ENCODE results near the gene KRTAP10-10. TPM values are rescaled to one million over a fixed set of nuclear protein-coding genes. Genes with fewer than 3 reads are reported as not detected.

The KRTAP10-10 gene
- total and polyA plus RNA-seq, 2 experiments from 2014 or later = not detected

- TF ChIP-seq, protein P1, sequence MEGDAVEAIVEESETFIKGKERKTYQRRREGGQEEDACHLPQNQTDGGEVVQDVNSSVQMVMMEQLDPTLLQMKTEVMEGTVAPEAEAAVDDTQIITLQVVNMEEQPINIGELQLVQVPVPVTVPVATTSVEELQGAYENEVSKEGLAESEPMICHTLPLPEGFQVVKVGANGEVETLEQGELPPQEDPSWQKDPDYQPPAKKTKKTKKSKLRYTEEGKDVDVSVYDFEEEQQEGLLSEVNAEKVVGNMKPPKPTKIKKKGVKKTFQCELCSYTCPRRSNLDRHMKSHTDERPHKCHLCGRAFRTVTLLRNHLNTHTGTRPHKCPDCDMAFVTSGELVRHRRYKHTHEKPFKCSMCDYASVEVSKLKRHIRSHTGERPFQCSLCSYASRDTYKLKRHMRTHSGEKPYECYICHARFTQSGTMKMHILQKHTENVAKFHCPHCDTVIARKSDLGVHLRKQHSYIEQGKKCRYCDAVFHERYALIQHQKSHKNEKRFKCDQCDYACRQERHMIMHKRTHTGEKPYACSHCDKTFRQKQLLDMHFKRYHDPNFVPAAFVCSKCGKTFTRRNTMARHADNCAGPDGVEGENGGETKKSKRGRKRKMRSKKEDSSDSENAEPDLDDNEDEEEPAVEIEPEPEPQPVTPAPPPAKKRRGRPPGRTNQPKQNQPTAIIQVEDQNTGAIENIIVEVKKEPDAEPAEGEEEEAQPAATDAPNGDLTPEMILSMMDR (IDR thresholded peaks at IDR 0.05; ENCODE audit: low read depth, low read length) = no peak
- no peaks in the 10 kb centered on the region for H3K27me3 ChIP-seq
- H3K9me3 ChIP-seq (ENCODE audit: low read depth) = no peaks in the 10 kb centered on the region
- no peak overlapping the region for H3K4me3 ChIP-seq
- H3K36me3 ChIP-seq = no peaks in the 10 kb centered on the region
- no peak overlapping the region for H3K27ac ChIP-seq
- H3K4me1 ChIP-seq (ENCODE audit: low read depth) = no peaks in the 10 kb centered on the region
- DNase-seq (ENCODE audit: low read depth in 1 of 2, low spot score in 1 of 2) = no peak
Observed at GRCh38 chr21:44648557-44649311, 11.6 kb downstream of the KRTAP10-10 start.

- Histone ChIP-seq H3K9me3 (ENCODE audit: low read depth) (no peaks in the 10 kb centered on the region), H3K36me3 (no peaks in the 10 kb centered on the region), H3K27ac (no peak overlapping the region), H3K4me3 (no peak overlapping the region), H3K27me3 (no peaks in the 10 kb centered on the region), H3K4me1 (ENCODE audit: low read depth) (no peaks in the 10 kb centered on the region)
- TF ChIP-seq, protein P1 (IDR thresholded peaks at IDR 0.05; ENCODE audit: low read depth, low read length) = no peak
- DNase-seq (ENCODE audit: low read depth in 1 of 2, low spot score in 1 of 2) = no peak
Observed at GRCh38 chr21:44649521-44650100, 12.5 kb downstream of the KRTAP10-10 start.

DNA sequence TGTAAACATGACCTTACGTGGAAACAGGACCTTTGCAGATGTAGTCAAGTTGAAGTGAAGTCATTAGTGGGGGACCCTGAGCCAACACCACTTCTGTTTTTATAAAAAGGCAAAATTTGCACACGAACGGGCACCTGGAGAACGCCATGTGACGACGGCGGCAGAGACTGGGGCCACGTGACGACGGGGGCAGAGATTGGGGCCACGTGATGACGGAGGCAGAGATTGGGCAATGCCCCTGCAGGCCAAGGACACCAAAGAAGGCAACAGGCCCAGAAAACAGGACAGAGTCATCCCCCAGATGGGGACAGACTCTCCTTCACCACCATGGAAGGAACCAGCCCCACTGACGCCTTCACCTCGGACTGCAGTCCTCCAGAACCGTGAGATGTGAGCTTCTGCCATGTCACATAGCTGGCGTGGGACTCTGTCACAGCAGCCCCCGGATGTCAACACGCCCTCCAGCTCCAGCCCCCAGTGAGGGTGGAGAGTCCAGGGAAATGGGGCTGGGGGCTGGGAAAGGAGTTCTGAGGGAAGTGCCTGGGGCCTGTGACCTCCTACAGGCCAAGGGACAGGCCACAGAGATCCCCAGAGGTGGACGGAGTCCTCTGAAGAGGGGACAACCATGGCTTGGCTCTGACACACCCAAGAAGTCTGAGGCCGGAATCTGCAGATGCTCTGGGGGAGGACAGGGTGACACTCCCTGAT lies 13.3 kb downstream of the KRTAP10-10 start:
- TF ChIP-seq, protein P1 (IDR thresholded peaks at IDR 0.05; ENCODE audit: low read depth, low read length) = no peak
- Histone ChIP-seq H3K9me3 (ENCODE audit: low read depth) (no peaks in the 10 kb centered on the region), H3K4me1 (ENCODE audit: low read depth) (no peaks in the 10 kb centered on the region), H3K27me3 (no peaks in the 10 kb centered on the region), H3K4me3 (no peak overlapping the region), H3K27ac (no peak overlapping the region), H3K36me3 (no peaks in the 10 kb centered on the region)
- no peak for DNase-seq (ENCODE audit: low read depth in 1 of 2, low spot score in 1 of 2)

DNA sequence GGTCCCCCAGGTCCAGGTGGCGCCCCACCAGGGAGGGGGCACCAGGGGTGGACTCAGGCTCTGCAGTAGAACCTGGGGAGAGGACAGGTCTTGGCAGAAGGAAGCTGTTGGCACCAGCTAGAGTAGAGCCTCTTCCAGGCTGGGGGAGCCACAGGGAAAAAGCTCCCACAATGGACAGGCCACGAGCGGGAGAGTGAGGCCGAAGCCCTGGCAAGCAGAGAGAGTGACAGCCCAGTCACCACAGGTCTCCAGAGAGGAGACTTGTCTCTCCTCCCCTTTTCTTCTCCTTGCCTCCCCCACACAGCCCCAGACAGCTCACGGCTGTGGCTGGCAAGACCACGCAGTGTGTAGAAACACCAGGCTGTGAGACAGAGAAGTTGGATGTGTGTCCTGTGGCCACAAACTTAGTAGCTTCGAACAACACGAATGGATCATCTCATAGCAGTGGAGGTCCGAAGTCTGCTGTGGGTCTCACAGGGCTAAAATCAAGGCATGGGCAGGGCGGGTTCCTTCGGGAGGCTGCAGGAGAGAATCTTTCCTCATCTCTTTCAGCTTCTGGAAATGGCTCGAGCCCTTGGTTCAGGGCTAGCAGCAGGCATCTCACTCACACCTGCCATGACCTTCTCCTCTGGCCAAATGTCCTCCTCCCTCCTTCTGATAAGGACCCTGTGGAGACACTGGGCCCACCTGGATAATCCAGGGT lies 14.0 kb downstream of the KRTAP10-10 start:
- Histone ChIP-seq H3K4me3 (no peak overlapping the region), H3K27me3 (no peaks in the 10 kb centered on the region), H3K9me3 (ENCODE audit: low read depth) (no peaks in the 10 kb centered on the region), H3K36me3 (no peaks in the 10 kb centered on the region), H3K27ac (no peak overlapping the region), H3K4me1 (ENCODE audit: low read depth) (no peaks in the 10 kb centered on the region)
- TF ChIP-seq, protein P1 (IDR thresholded peaks at IDR 0.05; ENCODE audit: low read depth, low read length) = no peak
- no peak for DNase-seq (ENCODE audit: low read depth in 1 of 2, low spot score in 1 of 2)

DNA sequence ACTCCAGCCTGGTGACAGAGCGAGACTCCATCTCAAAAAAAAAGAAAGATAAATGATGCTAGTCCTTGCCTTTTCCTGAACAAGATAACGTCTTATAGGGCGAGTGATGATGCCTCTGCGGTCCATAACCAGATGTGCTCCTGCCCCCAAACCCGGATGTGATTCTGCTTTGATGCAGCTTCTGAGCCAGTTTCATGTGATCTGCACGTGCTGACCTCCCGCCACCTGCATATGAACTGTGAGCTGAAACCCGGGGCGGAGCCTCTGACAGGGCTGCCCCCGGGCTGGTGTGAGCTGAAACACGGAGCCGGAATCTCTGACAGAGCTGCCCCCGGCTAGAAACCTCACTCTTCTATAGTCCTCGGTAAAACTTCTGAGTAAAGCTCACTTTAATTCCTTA lies 16.0 kb downstream of the KRTAP10-10 start:
- no peak overlapping the region for H3K27ac ChIP-seq
- no peak for DNase-seq (ENCODE audit: low read depth in 1 of 2, low spot score in 1 of 2)
- H3K9me3 ChIP-seq (ENCODE audit: low read depth) = no peaks in the 10 kb centered on the region
- no peaks in the 10 kb centered on the region for H3K36me3 ChIP-seq
- H3K4me3 ChIP-seq = no peak overlapping the region
- H3K27me3 ChIP-seq = no peaks in the 10 kb centered on the region
- TF ChIP-seq, protein P1 (IDR thresholded peaks at IDR 0.05; ENCODE audit: low read depth, low read length) = no peak
- no peaks in the 10 kb centered on the region for H3K4me1 ChIP-seq (ENCODE audit: low read depth)
